Measurements from ENCODE around the gene UGGT1.
A peak's percentile ranks its signal among the peaks of the same experiment; 100 is the strongest.
"Not testable (repeated sequence)": the region's sequence is repeated elsewhere in the genome, so short reads cannot be mapped to it uniquely, and the experiment has no call there.

UGGT1 gene

DNA sequence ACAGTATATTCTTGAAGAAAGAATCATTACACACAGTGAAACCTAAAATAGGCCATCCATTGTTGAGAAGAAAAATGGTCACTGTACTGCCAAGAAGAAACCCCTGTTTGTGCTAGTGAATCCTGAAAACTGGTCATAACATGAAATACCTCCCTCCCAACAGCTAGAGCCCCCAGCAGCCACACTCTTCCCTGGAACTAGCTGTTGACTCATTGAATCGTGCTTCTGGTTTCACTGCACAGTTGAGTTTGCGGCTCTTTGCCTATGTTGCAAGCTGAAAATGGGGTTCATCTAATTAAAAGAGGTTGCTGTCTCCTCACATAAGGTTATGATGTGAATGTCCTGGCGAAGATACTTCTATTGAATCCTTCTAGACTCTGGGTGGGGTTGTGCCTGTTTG, 86.3 kb downstream of the UGGT1 start:
- no peak for DNase-seq

DNA sequence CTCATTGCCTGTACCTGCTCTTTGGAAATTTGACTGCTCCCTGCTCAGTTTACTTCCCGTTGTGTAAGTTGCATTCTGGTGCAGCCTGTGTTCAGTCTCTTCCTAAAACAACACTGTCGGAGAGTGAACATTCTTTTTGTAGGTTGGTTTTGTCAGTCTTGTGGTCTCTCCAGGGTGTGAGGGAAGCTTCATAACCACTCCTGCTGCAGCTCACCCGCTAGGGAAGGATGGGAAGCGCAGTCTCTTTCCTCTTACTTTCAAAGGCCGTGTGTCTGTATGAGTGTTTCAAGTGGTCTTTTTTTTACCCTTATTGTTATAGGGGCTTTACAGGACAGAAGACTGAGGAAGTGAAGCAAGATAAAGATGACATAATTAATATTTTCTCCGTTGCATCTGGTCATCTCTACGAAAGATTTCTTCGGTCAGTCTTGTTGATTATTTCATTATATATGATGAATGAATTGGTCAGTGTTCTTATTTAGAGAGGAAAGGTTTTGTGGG, 87.2 kb downstream of the UGGT1 start:
- no peak for DNase-seq

DNA sequence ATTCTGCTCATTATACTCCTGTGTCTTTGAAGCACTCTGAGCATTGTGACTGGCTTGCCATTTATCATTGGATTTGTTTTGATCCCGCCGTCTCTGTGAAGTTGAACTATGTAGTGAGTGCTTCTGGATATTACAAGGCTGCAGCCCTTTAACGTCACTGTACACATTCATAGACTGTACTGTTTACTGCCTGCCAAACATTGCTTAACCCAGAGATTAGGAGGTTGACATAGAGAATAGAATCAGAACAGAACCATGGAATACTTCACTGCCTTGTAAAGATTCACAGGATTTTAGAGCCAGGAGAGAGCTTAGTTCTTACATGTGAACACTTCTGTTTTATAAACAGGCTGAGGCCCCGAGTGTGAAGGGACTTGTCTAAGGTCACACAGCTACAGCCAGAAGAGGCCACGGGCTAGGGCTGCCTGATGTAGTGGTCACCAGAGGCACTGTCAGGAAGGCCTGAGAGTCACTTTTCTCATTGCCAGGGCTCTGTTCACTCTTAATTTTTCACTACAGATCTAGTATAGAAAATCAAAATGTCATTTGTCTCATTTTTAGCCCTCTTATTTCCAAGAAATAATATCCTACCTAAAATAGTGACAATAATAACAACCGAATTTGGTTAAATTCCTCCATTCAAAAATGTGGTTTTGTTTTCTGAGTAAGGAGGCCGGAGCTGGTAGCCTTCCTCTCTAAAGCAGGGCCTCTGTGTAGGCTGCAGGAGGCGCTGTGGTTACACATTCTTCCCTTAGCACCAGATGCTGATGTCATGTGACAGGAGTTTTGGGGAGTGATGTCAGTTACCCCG, 87.9 kb downstream of the UGGT1 start:
- peak; percentile 76 for DNase-seq

DNA sequence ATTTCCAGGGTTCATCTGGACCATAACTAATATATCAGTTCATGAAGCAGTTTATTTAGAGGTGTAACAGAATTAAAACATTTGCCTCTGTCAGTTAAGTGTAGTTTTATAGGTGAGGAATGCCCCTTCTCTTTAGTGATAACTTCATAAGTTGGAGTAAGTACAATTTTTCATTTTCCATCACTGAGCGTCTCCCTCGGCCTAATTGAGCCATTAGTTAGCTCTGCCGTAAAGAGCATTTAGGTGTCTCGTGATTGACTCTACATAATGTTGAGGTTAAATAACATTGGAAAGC, 88.4 kb downstream of the UGGT1 start:
- DNase-seq, result no peak

DNA sequence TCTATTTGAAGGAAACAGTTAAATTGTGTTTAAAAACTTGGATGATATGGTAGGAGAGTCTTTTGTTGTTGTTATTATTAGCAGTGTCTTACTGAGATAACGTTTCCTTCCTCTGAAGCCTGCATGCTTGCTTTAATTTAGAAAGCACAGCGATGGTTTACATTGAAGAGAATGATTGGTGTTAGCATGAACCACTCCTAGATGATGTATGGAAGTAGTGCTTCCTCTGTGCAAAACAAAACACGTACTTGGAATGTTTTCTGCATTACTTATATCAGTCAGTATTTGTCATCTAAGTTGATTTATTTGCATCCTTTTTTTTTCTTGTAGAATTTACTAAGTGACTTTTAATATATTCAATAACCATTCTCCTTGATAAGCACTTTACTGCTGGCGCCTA, 89.0 kb downstream of the UGGT1 start:
- no peak for DNase-seq

DNA sequence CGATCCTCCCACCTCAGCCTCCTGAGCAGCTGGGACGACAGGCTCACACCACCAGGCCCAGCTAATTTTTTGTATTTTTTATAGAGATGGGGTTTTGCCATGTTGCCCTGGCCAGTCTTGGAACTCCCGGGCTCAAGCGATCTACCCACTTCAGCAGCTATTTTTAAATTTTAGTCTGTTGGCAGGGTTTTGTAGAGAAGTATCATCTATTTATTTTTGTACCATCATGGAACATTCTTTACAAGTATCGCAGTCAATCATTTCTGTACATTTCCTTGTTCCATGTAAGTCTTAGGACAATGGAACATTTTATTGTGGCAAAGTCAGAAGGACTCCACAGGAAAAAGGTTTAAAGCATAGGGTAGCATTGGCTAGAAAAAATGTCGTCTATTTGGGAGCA, 94.6 kb downstream of the UGGT1 start:
- no peak for DNase-seq

DNA sequence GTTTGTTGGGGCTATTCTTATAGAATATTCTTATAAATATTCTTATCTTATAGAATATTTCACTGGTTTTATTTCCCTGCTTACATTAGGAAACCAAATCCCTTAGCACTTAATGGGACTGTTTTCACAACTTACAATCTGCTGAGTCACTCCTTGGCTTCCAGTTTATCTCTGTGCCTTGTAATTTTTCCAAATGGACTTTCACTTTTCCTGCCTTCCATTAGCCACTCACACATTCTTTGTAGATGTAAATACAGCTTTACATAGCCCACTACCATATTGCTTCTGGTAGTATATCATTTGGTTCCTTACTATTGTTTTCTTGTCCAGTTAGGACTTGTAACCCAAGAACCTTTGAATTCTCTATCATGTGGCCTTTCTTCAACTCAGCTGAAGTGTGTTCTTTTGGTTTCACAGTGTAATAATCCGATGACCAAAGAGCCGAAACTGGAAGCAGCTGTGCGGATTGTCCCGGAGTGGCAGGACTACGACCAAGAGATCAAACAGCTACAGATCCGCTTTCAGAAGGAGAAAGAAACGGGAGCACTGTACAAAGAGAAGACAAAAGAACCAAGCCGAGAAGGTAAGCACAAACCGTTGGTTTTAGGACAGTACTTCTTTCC, 96.1 kb downstream of the UGGT1 start:
- peak; percentile 12 for DNase-seq

DNA sequence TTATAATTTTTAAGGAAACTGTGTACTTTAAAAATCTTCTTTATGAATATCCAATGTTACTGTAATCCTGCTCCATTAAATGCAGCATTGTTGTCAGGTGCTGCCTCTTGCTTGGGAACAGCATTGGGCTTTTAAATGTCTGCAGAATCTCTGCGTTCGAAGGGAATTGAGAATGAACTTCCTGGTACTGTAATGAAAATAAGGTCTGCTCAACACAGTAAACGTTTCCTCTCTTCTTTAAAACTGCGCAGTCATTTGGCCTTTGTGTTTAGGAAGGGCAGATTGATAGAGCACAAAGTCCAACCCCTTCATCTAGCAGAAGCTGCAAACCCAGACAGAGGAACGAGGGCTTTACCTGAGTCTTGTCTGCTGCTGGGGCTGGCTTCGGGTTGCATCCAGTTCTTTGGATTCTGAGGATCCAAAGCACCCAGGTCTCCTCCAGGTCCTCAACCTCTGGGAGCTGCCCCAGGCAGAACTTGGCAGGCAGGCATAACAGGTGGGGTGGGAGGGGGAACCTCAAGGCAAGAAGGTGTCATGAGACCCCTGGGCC, 104.5 kb downstream of the UGGT1 start:
- no peak for DNase-seq

DNA sequence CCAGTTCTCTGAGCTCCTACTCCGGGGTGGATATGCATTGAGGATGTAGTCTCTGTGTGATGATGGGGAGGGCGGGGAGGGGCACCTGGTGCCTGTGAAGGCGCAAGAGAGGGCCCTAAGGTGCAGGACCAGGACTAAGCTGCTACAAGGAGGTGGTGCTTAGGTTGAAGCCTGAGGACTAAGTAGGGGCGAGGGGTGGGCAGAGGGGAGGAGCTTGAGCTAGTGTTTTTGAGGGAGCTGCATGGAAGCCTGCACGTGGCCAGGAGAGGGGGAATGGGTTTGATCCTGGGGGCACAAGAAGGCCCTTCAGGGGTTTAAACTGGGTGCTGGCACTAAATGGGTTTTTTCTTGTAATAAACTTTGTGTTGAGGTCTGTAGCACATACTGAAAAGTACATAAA, 105.0 kb downstream of the UGGT1 start:
- no peak for DNase-seq

DNA sequence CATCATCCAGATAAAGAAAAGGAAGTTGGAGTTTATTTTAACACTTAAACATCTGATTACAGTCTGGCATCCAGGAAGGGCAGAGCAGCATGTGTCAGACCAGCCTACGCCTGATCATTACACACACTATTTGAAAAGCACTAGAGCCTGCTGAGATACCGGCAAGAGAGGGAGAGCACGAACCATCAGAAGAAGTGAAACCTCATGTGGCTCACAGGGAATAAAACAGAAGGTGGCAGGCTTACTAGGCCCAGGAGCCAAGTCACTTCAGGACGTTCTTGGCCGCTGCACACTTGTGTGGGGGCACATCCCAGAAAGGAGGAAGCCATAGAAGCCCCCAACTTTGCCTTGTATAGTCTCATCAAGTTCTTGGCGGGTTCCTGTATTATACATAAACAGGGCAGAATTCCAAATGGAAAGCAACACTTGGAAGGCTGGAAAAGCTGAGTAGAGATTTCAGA, 105.5 kb downstream of the UGGT1 start:
- DNase-seq, result no peak

DNA sequence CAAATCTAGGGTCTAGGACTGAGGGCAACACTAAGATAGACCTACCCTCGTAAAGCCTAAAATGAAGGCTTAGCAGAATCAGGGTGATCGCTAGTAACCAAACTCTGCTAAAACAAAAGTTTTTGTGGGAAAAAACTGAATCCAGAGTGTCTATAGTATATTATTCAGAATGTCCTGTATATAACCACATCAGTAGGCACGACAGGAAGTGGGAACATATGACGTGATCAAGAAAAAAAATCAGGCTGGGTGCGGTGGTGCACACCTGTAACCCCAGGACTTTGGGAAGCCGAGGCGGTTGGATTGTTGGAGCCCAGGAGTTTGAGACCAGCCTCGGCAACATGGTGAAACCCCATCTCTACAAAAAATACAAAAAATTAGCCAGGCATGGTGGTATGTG, 106.1 kb downstream of the UGGT1 start:
- no peak for DNase-seq

DNA sequence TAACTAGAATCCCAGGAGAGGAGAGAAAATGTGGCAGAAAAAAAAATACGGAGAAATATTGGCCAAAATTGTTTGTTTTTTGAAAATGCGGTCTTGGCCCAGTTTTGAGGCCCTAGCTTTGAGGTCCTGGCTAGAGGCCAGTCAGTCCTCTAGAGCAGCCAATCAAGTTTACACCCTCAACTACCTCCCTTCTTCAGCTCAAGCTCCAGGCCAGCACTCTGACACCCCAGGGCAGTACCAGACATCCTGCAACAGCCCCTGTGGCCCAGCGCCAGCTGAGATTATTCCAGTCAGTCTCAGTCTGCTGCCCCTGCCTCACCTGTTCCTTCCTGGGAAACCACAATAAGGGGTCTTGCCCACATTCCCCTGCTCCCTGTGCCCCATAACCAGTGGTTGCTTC, 107.7 kb downstream of the UGGT1 start:
- peak; percentile 6 for DNase-seq

DNA sequence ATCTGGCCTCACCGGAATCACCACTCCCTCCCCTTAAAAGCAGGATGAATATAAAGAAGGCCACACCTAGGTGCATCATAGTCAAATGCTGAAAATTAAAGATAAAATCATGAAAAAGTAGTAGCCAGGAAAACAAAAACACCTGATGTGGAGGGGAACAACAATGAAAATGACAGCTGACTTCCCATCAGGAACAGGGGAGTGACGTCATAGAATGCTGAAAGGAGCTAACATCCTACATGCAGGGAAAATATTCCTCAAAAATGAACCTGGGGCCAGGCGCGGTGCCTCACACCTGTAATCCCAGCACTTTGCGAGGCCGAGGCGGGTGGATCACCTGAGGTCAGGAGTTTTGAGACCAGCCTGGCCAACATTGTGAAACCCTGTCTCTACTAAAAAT, 108.1 kb downstream of the UGGT1 start:
- DNase-seq, result no peak

DNA sequence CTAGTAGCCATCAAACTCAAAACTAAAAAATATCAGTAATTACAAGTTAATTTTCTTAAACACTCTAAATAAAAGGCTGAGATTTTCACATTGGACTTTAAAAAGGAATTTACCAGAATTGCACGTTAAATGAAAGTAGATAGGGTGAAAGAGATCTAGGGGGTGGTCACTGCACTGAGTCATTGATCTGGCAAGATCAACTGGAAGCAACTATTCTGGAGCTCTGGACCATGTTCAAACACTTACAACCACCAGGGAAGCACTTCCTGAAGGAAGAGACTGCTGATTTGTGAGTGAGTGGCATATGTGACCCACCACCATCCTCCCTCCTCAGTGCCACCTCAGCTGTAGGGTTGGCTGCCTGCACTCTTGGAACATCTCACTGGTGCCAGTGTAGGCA, 111.8 kb downstream of the UGGT1 start:
- DNase-seq, result no peak

DNA sequence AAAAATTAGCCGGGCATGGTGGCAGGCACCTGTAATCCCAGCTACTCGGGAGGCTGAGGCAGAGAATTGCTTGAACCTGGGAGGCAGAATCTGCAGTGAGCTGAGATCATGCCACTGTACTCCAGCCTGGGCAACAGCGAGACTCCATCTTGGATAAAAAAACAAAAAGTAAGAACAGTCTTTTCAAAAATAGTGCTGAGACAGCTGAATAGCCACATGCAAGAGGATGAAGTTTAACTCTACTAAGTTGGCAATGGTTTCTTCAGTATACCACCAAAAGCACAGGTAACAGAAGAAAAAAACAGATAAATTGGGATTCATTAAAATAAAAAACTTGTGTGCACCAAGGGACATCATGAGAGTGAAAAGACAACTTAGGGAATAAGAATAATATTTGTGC, 115.2 kb downstream of the UGGT1 start:
- no peak for DNase-seq

DNA sequence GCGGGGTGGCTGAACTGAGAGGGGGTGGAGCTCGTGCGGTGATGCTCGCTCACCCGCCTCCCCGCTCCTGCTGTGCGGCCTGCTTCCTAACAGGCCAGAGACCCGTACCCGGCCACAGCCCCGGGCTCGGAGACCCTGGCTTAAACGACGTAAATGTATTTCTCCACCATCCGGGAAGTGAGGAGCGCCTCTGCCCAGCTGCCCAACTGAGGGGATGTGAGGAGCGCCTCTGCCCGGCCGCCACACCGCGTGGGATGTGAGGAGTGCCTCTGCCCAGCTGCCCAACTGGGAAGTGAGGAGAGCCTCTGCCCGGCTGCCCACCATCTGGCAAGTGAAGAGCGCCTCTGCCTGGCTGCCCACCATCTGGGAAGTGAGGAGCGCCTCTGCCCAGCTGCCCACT, 117.0 kb downstream of the UGGT1 start:
- no peak for DNase-seq

DNA sequence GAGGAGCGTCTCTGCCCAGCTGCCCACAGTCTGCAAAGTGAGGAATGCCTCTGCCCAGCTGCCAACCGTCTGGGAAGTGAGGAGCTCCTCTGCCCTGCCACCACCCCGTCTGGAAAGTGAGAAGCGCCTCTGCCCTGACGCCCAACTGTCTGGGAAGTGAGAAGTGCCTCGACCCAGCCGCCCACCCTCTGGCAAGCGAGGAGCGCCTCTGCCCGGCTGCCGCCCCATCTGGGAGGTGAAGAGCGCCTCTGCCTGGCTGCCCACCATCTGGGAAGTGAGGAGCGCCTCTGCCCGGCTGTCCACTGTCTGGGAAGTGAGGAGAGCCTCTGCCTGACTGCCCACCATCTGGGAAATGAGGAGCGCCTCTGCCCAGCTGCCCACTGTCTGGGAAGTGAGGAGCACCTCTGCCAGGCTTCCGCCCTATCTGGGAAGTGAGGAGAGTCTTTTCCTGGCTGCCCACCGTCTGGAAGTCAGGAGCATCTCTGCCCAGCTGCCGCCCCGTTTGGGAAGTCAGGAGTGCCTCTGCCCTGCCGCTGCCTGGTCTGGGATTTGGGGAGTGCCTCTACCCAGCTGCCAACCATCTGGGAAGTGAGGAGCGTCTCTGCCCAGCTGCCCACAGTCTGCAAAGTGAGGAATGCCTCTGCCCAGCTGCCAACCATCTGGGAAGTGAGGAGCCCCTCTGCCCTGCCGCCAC, 117.8 kb downstream of the UGGT1 start:
- DNase-seq, result not testable (repeated sequence)

DNA sequence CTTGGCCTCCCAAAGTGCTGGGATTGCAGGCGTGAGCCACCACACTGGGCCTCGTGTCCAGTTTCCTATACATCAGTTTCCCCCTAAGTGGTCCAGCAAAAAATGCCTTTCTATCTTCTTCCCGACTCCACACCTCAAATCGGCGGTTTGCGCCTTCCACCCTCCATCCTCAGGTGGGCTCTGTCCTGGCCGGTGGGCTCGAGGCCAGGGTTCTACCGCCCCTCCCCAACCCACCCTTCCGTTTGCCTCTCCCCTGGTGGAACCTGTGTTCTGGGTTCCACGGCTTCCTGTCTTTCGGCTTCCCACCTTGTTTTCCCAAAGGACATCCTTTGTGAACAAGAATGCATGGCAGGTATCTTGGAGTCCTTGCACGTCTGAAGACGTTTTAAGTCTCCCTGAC, 123.3 kb downstream of the UGGT1 start:
- DNase-seq, result no peak

DNA sequence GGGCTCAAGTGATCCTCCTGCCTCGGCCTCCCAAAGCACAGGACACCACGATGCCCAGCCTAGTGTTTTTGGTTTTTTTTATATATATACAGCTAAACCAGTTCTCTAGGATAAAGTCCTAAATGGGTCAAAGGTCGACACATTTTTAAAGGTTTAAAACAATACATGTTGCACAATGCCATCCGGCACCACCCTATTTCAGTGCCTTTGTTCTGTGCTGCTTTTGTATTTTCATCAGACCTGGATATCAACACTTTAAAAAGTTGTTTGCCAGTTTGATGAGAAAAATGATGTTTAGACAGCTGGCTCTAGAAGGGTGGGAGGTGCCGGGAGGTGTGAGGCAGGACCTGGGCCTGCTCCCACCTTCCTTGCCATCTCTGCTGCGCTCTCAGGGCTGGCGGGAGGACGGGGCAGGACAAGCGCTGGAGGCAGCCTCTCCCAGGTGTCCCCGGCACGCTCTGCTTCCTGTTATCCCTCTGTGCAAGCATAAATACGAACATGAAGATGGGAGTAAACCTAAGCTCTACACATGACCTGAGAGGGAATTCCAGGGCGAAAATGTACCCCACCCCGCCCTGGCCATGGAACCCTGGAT, 124.0 kb downstream of the UGGT1 start:
- DNase-seq, result no peak

DNA sequence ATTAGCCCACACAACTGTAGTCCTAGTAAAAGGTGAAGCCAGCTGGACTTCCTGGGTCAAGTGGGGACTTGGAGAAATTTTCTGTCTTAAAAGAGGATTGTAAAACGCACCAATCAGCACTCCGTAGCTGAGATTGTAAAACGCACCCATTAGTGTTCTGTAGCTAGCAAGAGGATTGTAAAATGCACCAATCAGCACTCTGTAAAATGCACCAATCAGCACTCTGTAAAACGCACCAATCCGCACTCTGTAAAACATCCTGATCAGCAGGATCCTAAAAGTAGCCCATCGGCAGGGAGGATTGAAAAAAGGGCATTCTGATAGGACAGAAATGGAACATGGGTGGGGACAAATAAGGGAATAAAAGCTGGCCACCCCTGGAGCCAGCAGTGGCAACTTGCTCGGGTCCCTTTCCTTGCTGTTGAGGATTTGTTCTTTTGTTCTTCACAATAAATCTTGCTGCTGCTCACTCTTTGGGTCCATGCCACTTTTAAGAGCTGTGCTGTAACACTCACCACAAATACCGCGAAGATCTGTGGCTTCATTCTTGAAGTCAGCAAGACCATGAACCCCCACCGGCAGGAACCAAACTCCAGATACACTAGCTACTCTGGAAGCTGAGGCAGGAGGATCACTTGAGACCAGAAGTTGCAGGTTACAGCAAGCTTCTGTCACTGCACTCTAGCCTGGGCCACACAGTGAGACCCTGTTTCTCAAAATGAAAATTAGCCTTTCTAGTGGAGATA, 125.1 kb downstream of the UGGT1 start:
- no peak for DNase-seq

DNA sequence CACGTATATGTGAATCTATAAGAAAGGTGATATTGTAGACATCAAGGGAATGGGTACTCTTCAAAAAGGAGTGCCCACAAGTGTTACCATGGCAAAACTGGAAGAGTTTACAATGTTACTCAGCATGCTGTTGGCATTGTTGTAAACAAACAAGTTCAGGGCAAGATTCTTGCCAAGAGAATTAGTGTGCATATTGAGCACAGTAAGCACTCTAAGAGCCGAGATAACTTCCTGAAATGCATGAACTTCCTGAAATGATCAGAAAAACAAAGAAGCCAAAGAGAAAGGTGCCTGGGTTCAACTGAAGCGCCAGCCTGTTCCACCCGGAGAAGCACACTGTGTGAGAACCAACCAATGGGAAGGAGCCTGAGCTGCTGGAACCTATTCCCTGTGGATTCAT, 126.7 kb downstream of the UGGT1 start:
- DNase-seq, result no peak

DNA sequence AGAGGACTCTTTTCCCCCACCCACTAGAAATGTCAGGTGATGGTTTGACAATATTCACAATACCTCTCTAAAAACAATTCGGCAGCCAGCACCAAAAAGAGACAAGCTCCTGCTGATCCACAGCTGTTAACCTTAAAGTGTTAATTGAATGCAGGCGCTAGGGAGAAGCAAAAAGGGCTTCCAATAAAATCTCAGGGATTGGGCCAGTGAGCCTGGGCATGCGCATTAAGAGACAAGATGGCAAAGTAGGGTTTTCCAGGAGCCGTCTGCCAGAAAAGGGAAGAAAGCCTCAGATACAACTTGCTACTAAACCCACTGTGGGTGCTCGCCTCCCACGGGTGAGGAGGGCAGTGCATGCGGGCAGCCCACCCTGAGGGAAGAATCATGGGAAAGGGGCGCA, 128.9 kb downstream of the UGGT1 start:
- DNase-seq, result peak; percentile 4

DNA sequence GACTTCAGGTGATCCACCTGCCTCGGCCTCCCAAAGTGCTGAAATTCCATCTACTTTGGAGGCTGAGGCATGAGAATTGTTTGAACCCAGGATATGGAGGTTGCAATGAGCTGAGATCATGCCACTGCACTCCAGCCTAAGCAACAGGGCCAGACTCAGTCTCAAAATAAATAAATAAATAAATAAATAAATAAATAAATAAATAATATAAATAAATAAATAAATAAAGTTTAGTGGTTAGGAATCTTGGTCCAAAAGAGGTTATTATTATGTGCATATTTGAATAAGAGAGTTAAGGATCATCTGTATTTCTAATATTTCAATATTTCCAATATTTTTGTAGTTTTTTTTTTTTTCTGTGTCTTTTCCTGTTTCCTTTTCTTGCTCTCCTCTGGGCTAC, 136.9 kb downstream of the UGGT1 start:
- DNase-seq, result no peak

Data from midbrain (tissue), 1 donor.